GM12878 (cell line): ENCODE results near the gene UVRAG. TPM values are rescaled to one million over a fixed set of nuclear protein-coding genes. Genes with fewer than 3 reads are reported as not detected.
"Not testable (repeated sequence)": the region's sequence is repeated elsewhere in the genome, so short reads cannot be mapped to it uniquely, and the experiment has no call there.

Experiments used
- ATAC-seq: fragments of 200-7000 bp; cut with Tn5 transposase; 3 replicates; pipeline ENCODE4 v1.9.1; 2020; ENCODE audit warnings: mild to moderate bottlenecking, moderate library complexity
- BruUV-seq: library from RNA; stranded (reverse); fragments of 400-500 nt; replicated peaks from 2 replicates; lab custom pipeline; 2021; lab: Mats Ljungman, UMichigan
- CTCF ChIA-PET: fragments of 300-600 bp; sonication (Branson Sonifier 250); formaldehyde crosslinking; extraction: SDS; loops from one replicate; lab custom pipeline; 2021; ENCODE audit warnings: inconsistent platforms; lab: Yijun Ruan, JAX
- POLR2A ChIA-PET: fragments of 350-600 bp; formaldehyde crosslinking; extraction: SDS; loops from one replicate; lab custom pipeline; 2021; ENCODE audit warnings: inconsistent platforms; lab: Charles Lee
- RAD21 ChIA-PET: fragments of 300-600 bp; sonication (Branson Sonifier 250); formaldehyde crosslinking; loops from one replicate; lab custom pipeline; 2023; ENCODE audit warnings: antibody characterized with exemption; ENCODE audit not compliant: unreplicated experiment; lab: Charles Lee
- SMC1A ChIA-PET: fragments of 300-600 bp; sonication (Branson Sonifier 250); formaldehyde crosslinking; loops from one replicate; lab custom pipeline; 2023; ENCODE audit not compliant: unreplicated experiment, uncharacterized antibody; lab: Charles Lee
- DNase-seq: peaks from one replicate; pipeline ENCODE4 v3.0.0-alpha.2; 2011; ENCODE audit warnings: low read depth, low spot score
- FAIRE-seq: peaks from 3 replicates; lab custom pipeline; 2011; peaks lifted over from hg19 to GRCh38; lab: Jason Lieb, UNC
- H2AFZ ChIP-seq: 2 replicates; pipeline ENCODE4 v1.6.0; 2011; ENCODE audit warnings: low read depth, low read length, control low read depth; ENCODE audit not compliant: control insufficient read depth
- H3K27ac ChIP-seq: 2 replicates; pipeline ENCODE4 v1.5.1; 2011; ENCODE audit warnings: control low read depth; ENCODE audit not compliant: control insufficient read depth, insufficient read depth
- H3K27me3 ChIP-seq, 2 experiments: replicated peaks in 1 of 2; 2 replicates each; pipeline versions ENCODE4 v1.6.0 to v1.6.1; 2011; ENCODE audit warnings: low read length in 1 of 2; ENCODE audit not compliant: control insufficient read depth in 2 of 2, insufficient read depth in 2 of 2
- H3K36me3 ChIP-seq, 2 experiments: 2 replicates each; pipeline ENCODE4 v1.5.1; 2011; ENCODE audit warnings: low read length in 1 of 2; ENCODE audit not compliant: control insufficient read depth in 2 of 2, insufficient read depth in 2 of 2
- H3K4me1 ChIP-seq: 2 replicates; pipeline ENCODE4 v1.6.1; 2011; ENCODE audit warnings: mild to moderate bottlenecking, low read length, moderate library complexity, mixed read lengths; ENCODE audit not compliant: control insufficient read depth, insufficient read depth
- H3K4me2 ChIP-seq: 2 replicates; pipeline ENCODE4 v1.6.0; 2011; ENCODE audit warnings: control low read depth; ENCODE audit not compliant: control insufficient read depth, insufficient read depth
- H3K4me3 ChIP-seq: fragments of 200-600 bp; sonication (generic); 2 replicates; pipeline ENCODE4 v1.5.1; 2016
- H3K79me2 ChIP-seq: 2 replicates; pipeline ENCODE4 v1.6.0; 2011; ENCODE audit warnings: low read length; ENCODE audit not compliant: control insufficient read depth, insufficient read depth
- H3K9ac ChIP-seq: 2 replicates; pipeline ENCODE4 v1.8.0; 2011; ENCODE audit warnings: low read length, control low read depth, mixed read lengths; ENCODE audit not compliant: control insufficient read depth, insufficient read depth
- H3K9me3 ChIP-seq: replicated peaks from 3 replicates; pipeline ENCODE4 v1.5.1; 2011; ENCODE audit warnings: mild to moderate bottlenecking, low read length; ENCODE audit not compliant: control insufficient read depth, insufficient read depth
- H4K20me1 ChIP-seq: 2 replicates; pipeline ENCODE4 v1.6.0; 2011; ENCODE audit not compliant: control insufficient read depth, insufficient read depth
- YY1 ChIP-seq: IDR thresholded peaks from 2 replicates; pipeline ENCODE4 v1.6.1; 2011; ENCODE audit warnings: low read depth, mild to moderate bottlenecking, low read length
- WGBS: methylation state at CpG from one replicate; pipeline ENCODE4 v1.1.6; 2016; ENCODE audit warnings: low lambda C conversion rate; ENCODE audit not compliant: insufficient replicate concordance, insufficient coverage; ENCODE audit errors: missing lambda C conversion rate; 5-methylcytosine and 5-hydroxymethylcytosine counted together
- in situ Hi-C: fragments of 300-500 bp; cut with MboI; formaldehyde crosslinking; loops from 9 replicates; pipeline ENCODE4 v1.14.3; 2018; ENCODE audit warnings: mixed read lengths
- intact Hi-C: fragments of 100-400 bp; cut with micrococcal nuclease; formaldehyde crosslinking; loops from one replicate; pipeline ENCODE4 v1.14.2; 2022; ENCODE audit not compliant: unreplicated experiment
- polyA plus RNA-seq, 11 experiments: library from polyadenylated mRNA; depleted of rRNA in 4 of 11; unstranded in 6 of 11; stranded (reverse) in 5 of 11; fragments of >200 nt; fragmentation: Nextera tagmentation in 4 of 11; fragmentation: Illumina TruSeq in 1 of 11; extraction: Ambion mirVana in 4 of 11; extraction: Trizol in 1 of 11; gene quantifications; 1 replicate in 1 of 11; 2 replicates in 10 of 11; pipeline versions ENCODE4 v1.2.1 to v1.2.3, GENCODE V29; 2011 to 2016; ENCODE audit warnings: inconsistent platforms in 2 of 11, missing spikeins in 2 of 11, low read depth in 1 of 11
- total RNA-seq, 4 experiments: library from RNA; depleted of rRNA in 3 of 4; stranded (reverse); fragments of >200 nt in 3 of 4; fragmentation: Illumina TruSeq in 1 of 4; extraction: Trizol in 1 of 4; gene quantifications; 2 replicates each; pipeline versions ENCODE4 v1.2.1 to v1.2.3, GENCODE V29; 2013 to 2021

Gene UVRAG
- total and polyA plus RNA-seq, 10 of the 15 experiments (the other 5 are each of a cell fraction or from before 2014, with no cell fraction given), result 7.0 to 43.4 (median 37.0) TPM

DNA sequence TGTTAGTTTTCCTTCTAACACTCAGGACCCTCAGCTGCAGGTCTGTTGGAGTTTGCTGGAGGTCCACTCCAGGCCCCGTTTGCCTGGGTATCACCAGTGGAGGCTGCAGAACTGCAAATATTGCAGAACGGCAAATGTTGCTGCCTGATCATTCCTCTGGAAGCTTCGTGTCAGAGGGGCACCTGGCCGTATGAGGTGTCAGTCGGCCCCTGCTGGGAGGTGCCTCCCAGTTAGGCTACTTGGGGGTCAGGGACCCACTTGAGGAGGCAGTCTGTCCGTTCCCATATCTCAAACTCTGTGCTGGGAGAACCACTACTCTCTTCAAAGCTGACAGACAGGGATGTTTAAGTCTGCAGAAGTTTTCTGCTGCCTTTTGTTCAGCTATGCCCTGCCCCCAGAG lies 164.1 kb downstream of the UVRAG start:
- in situ Hi-C loops, H3K27me3 ChIP-seq, DNase-seq, H3K4me1 ChIP-seq, BruUV-seq, H3K9me3 ChIP-seq, RAD21 ChIA-PET, FAIRE-seq, POLR2A ChIA-PET, H2AFZ ChIP-seq, H3K27ac ChIP-seq, H3K36me3 ChIP-seq, H3K9ac ChIP-seq, H4K20me1 ChIP-seq, H3K4me3 ChIP-seq, ATAC-seq, H3K4me2 ChIP-seq, intact Hi-C loops: not testable (repeated sequence)
- SMC1A ChIA-PET, result interaction anchor here (0.5 to 1.0 kb wide), 2 partner anchors 14 to 133 kb away, joined by 4 to 5 read pairs; no protein-coding TSS in a partner anchor
- CTCF ChIA-PET, result interaction anchor here (0.7 to 1.1 kb wide), 2 partner anchors 14 to 456 kb away, joined by 3 to 5 read pairs; no protein-coding TSS in a partner anchor
- H3K79me2 ChIP-seq, result peaks cover 18% of the 10 kb centered on the region
- whole genome bisulfite sequencing, result 91% methylated on average over 6 of the region's 6 CpGs

DNA sequence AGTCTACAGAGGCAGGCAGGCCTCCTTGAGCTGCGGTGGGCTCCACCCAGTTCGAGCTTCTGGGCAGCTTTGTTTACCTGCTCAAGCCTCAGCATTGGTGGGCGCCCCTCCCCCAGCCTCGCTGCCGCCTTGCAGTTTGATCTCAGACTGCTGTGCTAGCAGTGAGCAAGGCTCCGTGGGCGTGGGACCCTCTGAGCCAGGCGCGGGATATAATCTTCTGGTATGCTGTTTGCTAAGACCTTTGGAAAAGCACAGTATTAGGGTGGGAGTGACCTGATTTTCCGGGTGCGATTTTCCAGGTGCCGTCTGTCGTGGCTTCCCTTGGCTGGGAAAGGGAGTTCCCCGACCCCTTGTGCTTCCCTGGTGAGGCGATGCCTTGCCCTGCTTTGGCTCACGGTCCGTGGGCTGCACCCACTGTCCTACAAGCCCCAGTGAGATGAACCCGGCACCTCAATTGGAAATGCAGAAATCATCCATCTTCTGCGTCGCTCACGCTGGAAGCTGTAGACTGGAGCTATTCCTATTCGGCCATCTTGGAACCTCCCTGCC lies 164.5 kb downstream of the UVRAG start:
- H3K9me3 ChIP-seq, POLR2A ChIA-PET, DNase-seq, H3K4me1 ChIP-seq, H3K4me2 ChIP-seq, intact Hi-C loops, FAIRE-seq, H4K20me1 ChIP-seq, H3K27ac ChIP-seq, CTCF ChIA-PET, BruUV-seq, H3K4me3 ChIP-seq, ATAC-seq, H3K27me3 ChIP-seq, RAD21 ChIA-PET, in situ Hi-C loops, H3K9ac ChIP-seq, H2AFZ ChIP-seq: not testable (repeated sequence)
- SMC1A ChIA-PET, result interaction anchor here (0.6 kb wide), 1 partner anchor 27 kb away, joined by 3 read pairs; no protein-coding TSS in a partner anchor
- Histone ChIP-seq H3K79me2 (peaks cover 18% of the 10 kb centered on the region), H3K36me3 (peaks cover 0 to 13% of the 10 kb centered on the region in 2 experiments; a peak in 2 of 4 replicates)
- WGBS, result 89% methylated on average over 22 of the region's 22 CpGs
- peak; percentile 42; the same call in 1 of the 2 replicates for TF ChIP-seq YY1
